Measurements from ENCODE around the gene BAIAP3.

GRCh38 chr16:1392826-1393225, 59.4 kb downstream of the BAIAP3 start:
- TF ChIP-seq ZBTB33 (IDR thresholded peaks at IDR 0.05; ENCODE audit: extremely low read depth, insufficient replicate concordance, low read length) (no peak), RAD21 (IDR thresholded peaks at IDR 0.05; ENCODE audit: low read depth) (no peak), CTCF (IDR thresholded peaks at IDR 0.05 in 2 of 3, conservative IDR thresholded peaks at IDR 0.05 in 1 of 3; ENCODE audit: borderline replicate concordance in 1 of 3, insufficient read depth in 1 of 3, low read depth in 2 of 3, low read length in 2 of 3) (no peak), TCF7L2 (IDR thresholded peaks at IDR 0.05; ENCODE audit: borderline replicate concordance, extremely low read depth, insufficient read depth, insufficient read length) (no peak), CEBPB (IDR thresholded peaks at IDR 0.05; ENCODE audit: low read depth) (no peak), EZH2 (IDR thresholded peaks at IDR 0.05) (no peak), JUND (IDR thresholded peaks at IDR 0.05) (no peak), EZH2phosphoT487 (IDR thresholded peaks at IDR 0.05; ENCODE audit: borderline replicate concordance) (no peak), SRF (IDR thresholded peaks at IDR 0.05; ENCODE audit: low read depth) (no peak), SP1 (IDR thresholded peaks at IDR 0.05; ENCODE audit: low read depth) (no peak), YY1 (IDR thresholded peaks at IDR 0.05; ENCODE audit: extremely low read depth, insufficient replicate concordance, low read depth, low read length) (no peak), POLR2A (IDR thresholded peaks at IDR 0.05; ENCODE audit: borderline replicate concordance, extremely low read depth, insufficient read depth, insufficient read length) (no peak)
